IMR-90 (cell line): ENCODE measurements around the gene SPP1. TPM values are rescaled to one million over a fixed set of nuclear protein-coding genes. Genes with fewer than 3 reads are reported as not detected.

Experiments used
- ATAC-seq: fragments of 200-7000 bp; cut with Tn5 transposase; 2 replicates; pipeline ENCODE4 v1.9.1; 2020; ENCODE audit warnings: low read depth, mild to moderate bottlenecking, moderate library complexity
- BruUV-seq: library from RNA; stranded (reverse); fragments of 400-500 nt; replicated peaks from 2 replicates; lab custom pipeline; 2021; lab: Mats Ljungman, UMichigan
- CTCF ChIA-PET: fragments of 300-600 bp; formaldehyde crosslinking; extraction: SDS; loops from one replicate; lab custom pipeline; 2021; ENCODE audit warnings: antibody characterized with exemption; lab: Yijun Ruan, JAX
- POLR2A ChIA-PET: fragments of 300-600 bp; sonication (Branson Sonifier 250); formaldehyde crosslinking; loops from one replicate; lab custom pipeline; 2022; ENCODE audit warnings: antibody characterized with exemption; ENCODE audit not compliant: unreplicated experiment; lab: Charles Lee
- DNase-seq: peaks from one replicate; pipeline ENCODE4 v3.0.0; 2013
- H2AFZ ChIP-seq: replicated peaks from 2 replicates; pipeline ENCODE3; 2013; ENCODE audit warnings: low read length, mild to moderate bottlenecking; ENCODE audit not compliant: poor library complexity
- H2AK5ac ChIP-seq: 2 replicates; pipeline ENCODE4 v1.6.1; 2013; ENCODE audit warnings: low read depth, low read length, inconsistent platforms
- H2AK9ac ChIP-seq: replicated peaks from 2 replicates; pipeline ENCODE3; 2013; ENCODE audit warnings: mild to moderate bottlenecking, low read depth, low read length, moderate library complexity; ENCODE audit not compliant: poor library complexity
- H2BK120ac ChIP-seq: 2 replicates; pipeline ENCODE4 v1.6.1; 2013; ENCODE audit warnings: low read depth, low read length, inconsistent platforms
- H2BK15ac ChIP-seq: 3 replicates; pipeline ENCODE4 v1.6.1; 2013; ENCODE audit warnings: low read depth, low read length, inconsistent platforms
- H2BK20ac ChIP-seq: 2 replicates; pipeline ENCODE4 v1.6.1; 2013; ENCODE audit warnings: low read depth, mild to moderate bottlenecking, inconsistent platforms, low read length, moderate library complexity
- H2BK5ac ChIP-seq: 2 replicates; pipeline ENCODE4 v1.6.1; 2013; ENCODE audit warnings: mild to moderate bottlenecking, low read depth, low read length, inconsistent platforms; ENCODE audit not compliant: poor library complexity, severe bottlenecking
- H3K14ac ChIP-seq: replicated peaks from 2 replicates; pipeline ENCODE4 v1.6.1; 2013; ENCODE audit warnings: low read depth, low read length, inconsistent platforms
- H3K18ac ChIP-seq: 2 replicates; pipeline ENCODE4 v1.6.1; 2013; ENCODE audit warnings: low read depth, low read length, control low read depth
- H3K23ac ChIP-seq: 2 replicates; pipeline ENCODE4 v1.6.1; 2013; ENCODE audit warnings: low read depth, low read length, inconsistent platforms
- H3K27ac ChIP-seq: 2 replicates; pipeline ENCODE4 v1.5.1; 2013; ENCODE audit warnings: mild to moderate bottlenecking, control low read depth, low read length; ENCODE audit not compliant: insufficient read depth
- H3K27me3 ChIP-seq: 2 replicates; pipeline ENCODE4 v1.6.1; 2013; ENCODE audit warnings: low read length; ENCODE audit not compliant: control insufficient read depth, insufficient read depth
- H3K36me3 ChIP-seq: 2 replicates; pipeline ENCODE4 v1.6.1; 2013; ENCODE audit warnings: low read length, mixed read lengths; ENCODE audit not compliant: control insufficient read depth, insufficient read depth
- H3K4ac ChIP-seq: 2 replicates; pipeline ENCODE4 v1.6.1; 2013; ENCODE audit warnings: low read depth, low read length, inconsistent platforms
- H3K4me1 ChIP-seq: 2 replicates; pipeline ENCODE4 v1.6.1; 2013; ENCODE audit warnings: low read length, mixed read lengths; ENCODE audit not compliant: control insufficient read depth, insufficient read depth
- H3K4me2 ChIP-seq: 2 replicates; pipeline ENCODE4 v1.6.1; 2013; ENCODE audit warnings: low read depth, mild to moderate bottlenecking, control low read depth, low read length, moderate library complexity
- H3K4me3 ChIP-seq: 2 replicates; pipeline ENCODE4 v1.5.1; 2013; ENCODE audit warnings: low read depth, mild to moderate bottlenecking, control low read depth, low read length, moderate library complexity; ENCODE audit not compliant: insufficient read depth
- H3K56ac ChIP-seq: 2 replicates; pipeline ENCODE4 v1.6.1; 2013; ENCODE audit warnings: low read length, inconsistent platforms; ENCODE audit not compliant: insufficient read depth; ENCODE audit errors: extremely low read depth
- H3K79me1 ChIP-seq, 2 experiments: 2 replicates each; pipeline ENCODE4 v1.6.1; 2013; ENCODE audit warnings: low read length in 2 of 2, inconsistent platforms in 1 of 2, low read depth in 1 of 2
- H3K9ac ChIP-seq: 2 replicates; pipeline ENCODE4 v1.6.1; 2013; ENCODE audit warnings: low read depth, low read length, control low read depth
- H3K9me1 ChIP-seq: 2 replicates; pipeline ENCODE4 v1.6.1; 2013; ENCODE audit warnings: low read length, inconsistent platforms; ENCODE audit not compliant: insufficient read depth
- H3K9me3 ChIP-seq: 2 replicates; pipeline ENCODE4 v1.6.1; 2013; ENCODE audit warnings: low read length; ENCODE audit not compliant: control insufficient read depth, insufficient read depth
- H4K20me1 ChIP-seq: 2 replicates; pipeline ENCODE4 v1.6.1; 2013; ENCODE audit warnings: low read length, inconsistent platforms; ENCODE audit not compliant: insufficient read depth
- H4K5ac ChIP-seq: 2 replicates; pipeline ENCODE4 v1.6.1; 2013; ENCODE audit warnings: mild to moderate bottlenecking, low read depth, low read length, control low read depth
- H4K8ac ChIP-seq, 2 experiments: 2 replicates each; pipeline ENCODE4 v1.6.1; 2013; ENCODE audit warnings: low read depth in 2 of 2, low read length in 2 of 2, control low read depth in 1 of 2, inconsistent platforms in 1 of 2
- H4K91ac ChIP-seq: 2 replicates; pipeline ENCODE4 v1.6.1; 2013; ENCODE audit warnings: low read depth, low read length, inconsistent platforms; ENCODE audit not compliant: insufficient read depth
- CHD1 ChIP-seq: IDR thresholded peaks from 2 replicates; pipeline ENCODE4 v1.6.1; 2012; ENCODE audit warnings: low read depth, low read length, improper control_type of control experiment
- FOS ChIP-seq: fragments of 150-350 bp; IDR thresholded peaks from 2 replicates; pipeline ENCODE4 v1.6.1; 2016; ENCODE audit warnings: low read depth, low read length
- MAFK ChIP-seq: IDR thresholded peaks from 2 replicates; pipeline ENCODE4 v1.6.1; 2012; ENCODE audit warnings: low read depth, low read length, improper control_type of control experiment
- MAZ ChIP-seq: IDR thresholded peaks from 2 replicates; pipeline ENCODE4 v1.6.1; 2012; ENCODE audit warnings: low read depth, mild to moderate bottlenecking, low read length, improper control_type of control experiment, moderate library complexity, borderline replicate concordance
- MXI1 ChIP-seq: IDR thresholded peaks from 2 replicates; pipeline ENCODE4 v1.6.1; 2012; ENCODE audit warnings: low read depth, mild to moderate bottlenecking, low read length, moderate library complexity, borderline replicate concordance
- NFE2L2 ChIP-seq: fragments of 150-350 bp; IDR thresholded peaks from 2 replicates; pipeline ENCODE4 v1.6.1; 2016; ENCODE audit warnings: low read depth, mild to moderate bottlenecking, low read length
- POLR2A ChIP-seq: IDR thresholded peaks from 2 replicates; pipeline ENCODE4 v1.6.1; 2012; ENCODE audit warnings: mild to moderate bottlenecking, low read depth, low read length
- RAD21 ChIP-seq: IDR thresholded peaks from 2 replicates; pipeline ENCODE4 v1.6.1; 2012; ENCODE audit warnings: low read length, improper control_type of control experiment
- RFX5 ChIP-seq: IDR thresholded peaks from 2 replicates; pipeline ENCODE4 v1.8.0; 2012; ENCODE audit warnings: low read depth, mild to moderate bottlenecking, low read length, moderate library complexity
- SMC3 ChIP-seq: fragments of 150-350 bp; IDR thresholded peaks from 2 replicates; pipeline ENCODE4 v1.6.1; 2016; ENCODE audit warnings: low read depth, mild to moderate bottlenecking, antibody characterized with exemption, low read length, moderate library complexity
- WGBS, 2 experiments: methylation state at CpG; one replicate each; pipeline versions ENCODE4 v1.1.5 to v1.1.7; 2013; ENCODE audit warnings: missing lambda C conversion rate in 2 of 2; ENCODE audit not compliant: insufficient read length in 1 of 2; ENCODE audit errors: extremely low coverage in 2 of 2; 5-methylcytosine and 5-hydroxymethylcytosine counted together
- dilution Hi-C: fragments of 300-500 bp; cut with HindIII; formaldehyde crosslinking; loops from one replicate; pipeline ENCODE4 v1.14.3; 2018; ENCODE audit warnings: low sequenced_read_pairs; ENCODE audit not compliant: unreplicated experiment
- in situ Hi-C: fragments of 300-500 bp; cut with MboI; formaldehyde crosslinking; loops from 3 replicates; pipeline ENCODE4 v1.14.3; 2019; ENCODE audit warnings: low sequenced_read_pairs, inconsistent platforms, mixed read lengths
- intact Hi-C: fragments of 100-400 bp; cut with micrococcal nuclease; formaldehyde crosslinking; loops from 2 replicates; pipeline ENCODE4 v1.10.0; 2022
- polyA plus RNA-seq, 3 experiments: library from polyadenylated mRNA; depleted of rRNA; stranded (reverse); fragments of >200 nt; gene quantifications; 2 replicates each; pipeline ENCODE4 v1.2.3, GENCODE V29; 2012; ENCODE audit warnings: low replicate concordance in 1 of 3
- total RNA-seq: library from RNA; depleted of rRNA; stranded (reverse); fragments of >200 nt; gene quantifications from 2 replicates; pipeline ENCODE4 v1.2.3, GENCODE V29; 2012
- TF ChIP-seq, protein P1 (sequence below): fragments of 150-350 bp; IDR thresholded peaks from 2 replicates; pipeline ENCODE4 v1.6.1; 2017; ENCODE audit warnings: mild to moderate bottlenecking, antibody characterized with exemption, low read length, low read depth
- TF ChIP-seq, protein P2 (sequence below): conservative IDR thresholded peaks from 2 replicates; pipeline ENCODE4 v1.5.1; 2012; ENCODE audit warnings: mild to moderate bottlenecking, low read depth, low read length, improper control_type of control experiment

The SPP1 gene
- total and polyA plus RNA-seq, 2 of the 4 experiments (the other 2 are of a cell fraction), result 0.18 to 0.50 TPM

- 0% methylated on average over 1 of the region's 1 CpG; no CpG with 5 or more reads in 1 of the 2 experiments for WGBS, 2 experiments
- no peaks in the 10 kb centered on the region for H3K4me1 ChIP-seq
- no peak overlapping the region for H2BK20ac ChIP-seq
- no peaks in the 10 kb centered on the region for H3K9me3 ChIP-seq
- no peaks in the 10 kb centered on the region for H3K36me3 ChIP-seq
- H3K56ac ChIP-seq, result no peak overlapping the region
- DNase-seq (peak; percentile 35), ATAC-seq (peak; percentile 87)
- H3K9ac ChIP-seq, result no peak overlapping the region
- no peak overlapping the region for H2AK5ac ChIP-seq
- peak overlapping the region; percentile 58 for H2AK9ac ChIP-seq
- H3K18ac ChIP-seq, result no peak overlapping the region
- TF ChIP-seq MXI1 (no peak), MAFK (no peak), FOS (no peak), SMC3 (no peak), POLR2A (no peak), CHD1 (no peak), RAD21 (peak; percentile 36; the same call in 1 of the 2 replicates), NFE2L2 (no peak), MAZ (no peak), RFX5 (no peak)
- TF ChIP-seq, protein P1, sequence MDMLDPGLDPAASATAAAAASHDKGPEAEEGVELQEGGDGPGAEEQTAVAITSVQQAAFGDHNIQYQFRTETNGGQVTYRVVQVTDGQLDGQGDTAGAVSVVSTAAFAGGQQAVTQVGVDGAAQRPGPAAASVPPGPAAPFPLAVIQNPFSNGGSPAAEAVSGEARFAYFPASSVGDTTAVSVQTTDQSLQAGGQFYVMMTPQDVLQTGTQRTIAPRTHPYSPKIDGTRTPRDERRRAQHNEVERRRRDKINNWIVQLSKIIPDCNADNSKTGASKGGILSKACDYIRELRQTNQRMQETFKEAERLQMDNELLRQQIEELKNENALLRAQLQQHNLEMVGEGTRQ, result no peak
- TF ChIP-seq, protein P2, sequence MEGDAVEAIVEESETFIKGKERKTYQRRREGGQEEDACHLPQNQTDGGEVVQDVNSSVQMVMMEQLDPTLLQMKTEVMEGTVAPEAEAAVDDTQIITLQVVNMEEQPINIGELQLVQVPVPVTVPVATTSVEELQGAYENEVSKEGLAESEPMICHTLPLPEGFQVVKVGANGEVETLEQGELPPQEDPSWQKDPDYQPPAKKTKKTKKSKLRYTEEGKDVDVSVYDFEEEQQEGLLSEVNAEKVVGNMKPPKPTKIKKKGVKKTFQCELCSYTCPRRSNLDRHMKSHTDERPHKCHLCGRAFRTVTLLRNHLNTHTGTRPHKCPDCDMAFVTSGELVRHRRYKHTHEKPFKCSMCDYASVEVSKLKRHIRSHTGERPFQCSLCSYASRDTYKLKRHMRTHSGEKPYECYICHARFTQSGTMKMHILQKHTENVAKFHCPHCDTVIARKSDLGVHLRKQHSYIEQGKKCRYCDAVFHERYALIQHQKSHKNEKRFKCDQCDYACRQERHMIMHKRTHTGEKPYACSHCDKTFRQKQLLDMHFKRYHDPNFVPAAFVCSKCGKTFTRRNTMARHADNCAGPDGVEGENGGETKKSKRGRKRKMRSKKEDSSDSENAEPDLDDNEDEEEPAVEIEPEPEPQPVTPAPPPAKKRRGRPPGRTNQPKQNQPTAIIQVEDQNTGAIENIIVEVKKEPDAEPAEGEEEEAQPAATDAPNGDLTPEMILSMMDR, result peak; percentile 39
- H3K27ac ChIP-seq, result no peak overlapping the region
- no peak overlapping the region for H4K91ac ChIP-seq
- no peak overlapping the region for H3K4ac ChIP-seq
- H3K23ac ChIP-seq, result no peak overlapping the region
- ChIA-PET CTCF (interaction anchor here (0.6 to 1.5 kb wide), 9 partner anchors 8 to 136 kb away, joined by 3 to 7 read pairs (median 5); partner anchors contain the start of gene SPP1), POLR2A (interaction anchor here (0.6 kb wide), 1 partner anchor 14 kb away, joined by 3 read pairs; no protein-coding TSS in a partner anchor)
- H2BK5ac ChIP-seq, result no peak overlapping the region
- H2BK15ac ChIP-seq, result no peak overlapping the region
- no peak overlapping the region for H4K8ac ChIP-seq
- no peak overlapping the region for H2BK120ac ChIP-seq
- H3K9me1 ChIP-seq, result no peaks in the 10 kb centered on the region
- no peaks in the 10 kb centered on the region for H4K20me1 ChIP-seq
- no peak overlapping the region for H3K4me2 ChIP-seq
- H2AFZ ChIP-seq, result peak overlapping the region; percentile 16
- no peak overlapping the region for H4K5ac ChIP-seq
- H3K4me3 ChIP-seq, result no peak overlapping the region
- H3K14ac ChIP-seq, result no peak overlapping the region
- no peaks in the 10 kb centered on the region for H3K79me1 ChIP-seq
- H3K27me3 ChIP-seq, result peaks cover 3% of the 10 kb centered on the region; the same call in 1 of the 2 replicates
- dilution Hi-C loops, result no loop called here
- intact Hi-C loops, result loop anchor here (5.0 kb wide), 1 partner anchor 133 kb away; no protein-coding TSS in a partner anchor
- BruUV-seq, result no TSS peak
- in situ Hi-C loops, result no loop called here
Measured at GRCh38 chr4:87985097-87985886, 9.8 kb downstream of the SPP1 start.
